SK-N-SH treated with all-trans-retinoic acid at 6 μM for 48 hours (cell line): Measurements from ENCODE around the gene SHANK3.

Experiments used
- CREB5 ChIP-seq: fragments of 250-450 bp; sonication (Bioruptor Pico); IDR thresholded peaks from 2 replicates; pipeline ENCODE4 v1.5.1; 2020; ENCODE audit warnings: low read depth, mild to moderate bottlenecking, moderate library complexity
- ESRRG ChIP-seq: fragments of 250-450 bp; sonication (Bioruptor Pico); IDR thresholded peaks from 2 replicates; pipeline ENCODE4 v1.6.1; 2021; ENCODE audit warnings: mild to moderate bottlenecking
- ISL1 ChIP-seq: fragments of 250-450 bp; sonication (Bioruptor Pico); IDR thresholded peaks from 2 replicates; pipeline ENCODE4 v2.1.2; 2022; ENCODE audit warnings: mild to moderate bottlenecking, moderate library complexity
- OSR1 ChIP-seq: fragments of 250-450 bp; sonication (Bioruptor Pico); IDR thresholded peaks from 2 replicates; pipeline ENCODE4 v1.8.0; 2022; ENCODE audit warnings: moderate library complexity, mild to moderate bottlenecking, inconsistent platforms
- TSHZ2 ChIP-seq: fragments of 250-450 bp; sonication (Bioruptor Pico); IDR thresholded peaks from 2 replicates; pipeline ENCODE4 v1.5.0; 2020; ENCODE audit warnings: mild to moderate bottlenecking, moderate library complexity
- ZFP30 ChIP-seq: fragments of 450-650 bp; formaldehyde crosslinking; IDR thresholded peaks from 2 replicates; pipeline ENCODE4 v1.5.0; 2022; ENCODE audit warnings: mild to moderate bottlenecking, moderate library complexity

DNA sequence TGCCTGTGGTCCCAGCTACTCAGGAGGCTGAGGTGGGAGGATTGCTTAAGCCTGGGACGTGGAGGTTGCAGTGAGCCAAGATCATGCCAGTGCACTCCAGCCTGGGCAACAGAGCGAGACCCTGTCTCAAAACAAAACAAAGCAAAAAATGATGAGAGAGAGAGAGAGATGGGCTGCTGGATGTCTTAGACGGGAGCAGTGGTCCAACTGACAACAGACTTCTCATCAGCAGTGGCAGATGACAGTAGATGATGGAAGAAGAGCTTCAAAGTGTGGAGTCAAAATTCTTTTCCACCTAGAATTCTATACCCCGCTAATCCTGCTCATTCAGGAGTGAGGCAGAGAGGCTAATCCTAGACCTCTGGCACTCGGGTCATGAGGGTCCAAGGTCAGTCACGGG, 36.4 kb downstream of the SHANK3 start:
- TF ChIP-seq CREB5: no peak
- no peak for TF ChIP-seq TSHZ2 (CRISPR knock-in tag)
- TF ChIP-seq ZFP30: no peak
- TF ChIP-seq OSR1 (CRISPR knock-in tag): no peak
- no peak for TF ChIP-seq ESRRG (CRISPR knock-in tag)
- no peak for TF ChIP-seq ISL1 (CRISPR knock-in tag)
